GM12878 (cell line): ENCODE results near the gene PDGFD. TPM values are rescaled to one million over a fixed set of nuclear protein-coding genes. Genes with fewer than 3 reads are reported as not detected.

ENCODE experiments used
- ATAC-seq: fragments of 200-7000 bp; cut with Tn5 transposase; 3 replicates; pipeline ENCODE4 v1.9.1; 2020; ENCODE audit warnings: mild to moderate bottlenecking, moderate library complexity
- BruUV-seq: library from RNA; stranded (reverse); fragments of 400-500 nt; replicated peaks from 2 replicates; lab custom pipeline; 2021; lab: Mats Ljungman, UMichigan
- CTCF ChIA-PET: fragments of 300-600 bp; sonication (Branson Sonifier 250); formaldehyde crosslinking; extraction: SDS; loops from one replicate; lab custom pipeline; 2021; ENCODE audit warnings: inconsistent platforms; lab: Yijun Ruan, JAX
- POLR2A ChIA-PET: fragments of 350-600 bp; formaldehyde crosslinking; extraction: SDS; loops from one replicate; lab custom pipeline; 2021; ENCODE audit warnings: inconsistent platforms; lab: Charles Lee
- RAD21 ChIA-PET: fragments of 300-600 bp; sonication (Branson Sonifier 250); formaldehyde crosslinking; loops from one replicate; lab custom pipeline; 2023; ENCODE audit warnings: antibody characterized with exemption; ENCODE audit not compliant: unreplicated experiment; lab: Charles Lee
- SMC1A ChIA-PET: fragments of 300-600 bp; sonication (Branson Sonifier 250); formaldehyde crosslinking; loops from one replicate; lab custom pipeline; 2023; ENCODE audit not compliant: unreplicated experiment, uncharacterized antibody; lab: Charles Lee
- DNase-seq: peaks from one replicate; pipeline ENCODE4 v3.0.0-alpha.2; 2011; ENCODE audit warnings: low read depth, low spot score
- FAIRE-seq: peaks from 3 replicates; lab custom pipeline; 2011; peaks lifted over from hg19 to GRCh38; lab: Jason Lieb, UNC
- H2AFZ ChIP-seq: 2 replicates; pipeline ENCODE4 v1.6.0; 2011; ENCODE audit warnings: low read depth, low read length, control low read depth; ENCODE audit not compliant: control insufficient read depth
- H3K27ac ChIP-seq: 2 replicates; pipeline ENCODE4 v1.5.1; 2011; ENCODE audit warnings: control low read depth; ENCODE audit not compliant: control insufficient read depth, insufficient read depth
- H3K27me3 ChIP-seq, 2 experiments: replicated peaks in 1 of 2; 2 replicates each; pipeline versions ENCODE4 v1.6.0 to v1.6.1; 2011; ENCODE audit warnings: low read length in 1 of 2; ENCODE audit not compliant: control insufficient read depth in 2 of 2, insufficient read depth in 2 of 2
- H3K36me3 ChIP-seq, 2 experiments: 2 replicates each; pipeline ENCODE4 v1.5.1; 2011; ENCODE audit warnings: low read length in 1 of 2; ENCODE audit not compliant: control insufficient read depth in 2 of 2, insufficient read depth in 2 of 2
- H3K4me1 ChIP-seq: 2 replicates; pipeline ENCODE4 v1.6.1; 2011; ENCODE audit warnings: mild to moderate bottlenecking, low read length, moderate library complexity, mixed read lengths; ENCODE audit not compliant: control insufficient read depth, insufficient read depth
- H3K4me2 ChIP-seq: 2 replicates; pipeline ENCODE4 v1.6.0; 2011; ENCODE audit warnings: control low read depth; ENCODE audit not compliant: control insufficient read depth, insufficient read depth
- H3K4me3 ChIP-seq: fragments of 200-600 bp; sonication (generic); 2 replicates; pipeline ENCODE4 v1.5.1; 2016
- H3K79me2 ChIP-seq: 2 replicates; pipeline ENCODE4 v1.6.0; 2011; ENCODE audit warnings: low read length; ENCODE audit not compliant: control insufficient read depth, insufficient read depth
- H3K9ac ChIP-seq: 2 replicates; pipeline ENCODE4 v1.8.0; 2011; ENCODE audit warnings: low read length, control low read depth, mixed read lengths; ENCODE audit not compliant: control insufficient read depth, insufficient read depth
- H3K9me3 ChIP-seq: replicated peaks from 3 replicates; pipeline ENCODE4 v1.5.1; 2011; ENCODE audit warnings: mild to moderate bottlenecking, low read length; ENCODE audit not compliant: control insufficient read depth, insufficient read depth
- H4K20me1 ChIP-seq: 2 replicates; pipeline ENCODE4 v1.6.0; 2011; ENCODE audit not compliant: control insufficient read depth, insufficient read depth
- CHD4 ChIP-seq: fragments of 200-600 bp; sonication (generic); IDR thresholded peaks from 2 replicates; pipeline ENCODE4 v1.6.1; 2016; ENCODE audit warnings: mild to moderate bottlenecking
- ELK1 ChIP-seq: IDR thresholded peaks from 2 replicates; pipeline ENCODE4 v1.6.1; 2012; ENCODE audit warnings: low read depth, low read length, improper control_type of control experiment
- EZH2 ChIP-seq: IDR thresholded peaks from 2 replicates; pipeline ENCODE4 v1.6.1; 2012; ENCODE audit warnings: low read depth, mild to moderate bottlenecking, control low read depth, inconsistent platforms, low read length, borderline replicate concordance; ENCODE audit not compliant: control insufficient read depth
- HDAC2 ChIP-seq: fragments of 200-600 bp; sonication (generic); IDR thresholded peaks from 2 replicates; pipeline ENCODE4 v1.6.1; 2017
- IRF5 ChIP-seq: fragments of 450-650 bp; IDR thresholded peaks from 2 replicates; pipeline ENCODE4 v1.6.1; 2017; ENCODE audit warnings: borderline replicate concordance
- JUND ChIP-seq: IDR thresholded peaks from 2 replicates; pipeline ENCODE4 v1.6.1; 2012; ENCODE audit warnings: low read depth, mild to moderate bottlenecking, low read length, improper control_type of control experiment, moderate library complexity
- RBBP5 ChIP-seq: fragments of 200-600 bp; sonication (generic); conservative IDR thresholded peaks from 2 replicates; pipeline ENCODE4 v1.6.1; 2016
- RELA ChIP-seq: fragments of 450-650 bp; IDR thresholded peaks from 2 replicates; pipeline ENCODE4 v1.8.0; 2014; ENCODE audit warnings: borderline replicate concordance; ENCODE audit not compliant: partially characterized antibody
- TARDBP ChIP-seq: IDR thresholded peaks from 2 replicates; pipeline ENCODE4 v1.6.1; 2016; ENCODE audit warnings: borderline replicate concordance
- ZBED1 ChIP-seq: IDR thresholded peaks from 2 replicates; pipeline ENCODE4 v1.6.1; 2016; ENCODE audit warnings: borderline replicate concordance
- ZNF274 ChIP-seq: IDR thresholded peaks from one replicate; pipeline ENCODE4 v1.8.0; 2011; ENCODE audit not compliant: insufficient read length, insufficient read depth
- WGBS: methylation state at CpG from one replicate; pipeline ENCODE4 v1.1.6; 2016; ENCODE audit warnings: low lambda C conversion rate; ENCODE audit not compliant: insufficient replicate concordance, insufficient coverage; ENCODE audit errors: missing lambda C conversion rate; 5-methylcytosine and 5-hydroxymethylcytosine counted together
- in situ Hi-C: fragments of 300-500 bp; cut with MboI; formaldehyde crosslinking; loops from 9 replicates; pipeline ENCODE4 v1.14.3; 2018; ENCODE audit warnings: mixed read lengths
- intact Hi-C: fragments of 100-400 bp; cut with micrococcal nuclease; formaldehyde crosslinking; loops from one replicate; pipeline ENCODE4 v1.14.2; 2022; ENCODE audit not compliant: unreplicated experiment
- polyA plus RNA-seq, 11 experiments: library from polyadenylated mRNA; depleted of rRNA in 4 of 11; unstranded in 6 of 11; stranded (reverse) in 5 of 11; fragments of >200 nt; fragmentation: Nextera tagmentation in 4 of 11; fragmentation: Illumina TruSeq in 1 of 11; extraction: Ambion mirVana in 4 of 11; extraction: Trizol in 1 of 11; gene quantifications; 1 replicate in 1 of 11; 2 replicates in 10 of 11; pipeline versions ENCODE4 v1.2.1 to v1.2.3, GENCODE V29; 2011 to 2016; ENCODE audit warnings: inconsistent platforms in 2 of 11, missing spikeins in 2 of 11, low read depth in 1 of 11
- total RNA-seq, 4 experiments: library from RNA; depleted of rRNA in 3 of 4; stranded (reverse); fragments of >200 nt in 3 of 4; fragmentation: Illumina TruSeq in 1 of 4; extraction: Trizol in 1 of 4; gene quantifications; 2 replicates each; pipeline versions ENCODE4 v1.2.1 to v1.2.3, GENCODE V29; 2013 to 2021

Gene PDGFD
- total and polyA plus RNA-seq, 10 of the 15 experiments (the other 5 are each of a cell fraction or from before 2014, with no cell fraction given): 0.05 to 0.13 TPM; not detected in 8

GRCh38 chr11:104165014-104165413 lies 1.1 kb upstream of the PDGFD start:
- no peaks in the 10 kb centered on the region for H3K79me2 ChIP-seq
- FAIRE-seq (no peak), DNase-seq (no peak), ATAC-seq (no peak)
- H3K4me3 ChIP-seq: no peak overlapping the region
- no peak overlapping the region for H3K4me2 ChIP-seq
- no peak overlapping the region for H3K9ac ChIP-seq
- ChIA-PET CTCF (no interaction called here), RAD21 (no interaction called here), SMC1A (interaction anchor here (1.2 kb wide), 1 partner anchor 237 kb away, joined by 3 read pairs; no protein-coding TSS in a partner anchor), POLR2A (no interaction called here)
- no TSS peak for BruUV-seq
- no peak for TF ChIP-seq RELA
- TF ChIP-seq EZH2: no peak
- no peak for TF ChIP-seq TARDBP
- no peaks in the 10 kb centered on the region for H3K9me3 ChIP-seq
- H2AFZ ChIP-seq: no peak overlapping the region
- peaks cover 4 to 5% of the 10 kb centered on the region in 2 experiments; a peak in 3 of 4 replicates for H3K27me3 ChIP-seq
- intact Hi-C loops: no loop called here
- H3K4me1 ChIP-seq: no peaks in the 10 kb centered on the region
- no peaks in the 10 kb centered on the region for H4K20me1 ChIP-seq
- no peaks in the 10 kb centered on the region for H3K36me3 ChIP-seq
- 53% methylated on average over 7 of the region's 7 CpGs for WGBS
- in situ Hi-C loops: no loop called here
- no peak overlapping the region for H3K27ac ChIP-seq

- Histone ChIP-seq H3K4me2 (peak overlapping the region; percentile 50; the same call in 1 of the 2 replicates), H3K27me3 (peaks cover 4 to 5% of the 10 kb centered on the region in 2 experiments; a peak in 3 of 4 replicates), H3K9me3 (no peaks in the 10 kb centered on the region), H3K4me1 (no peaks in the 10 kb centered on the region), H3K79me2 (no peaks in the 10 kb centered on the region), H2AFZ (no peak overlapping the region), H3K4me3 (0 out of 2 replicates have a peak overlapping the region, but pooled peaks have one; percentile 22), H3K27ac (no peak overlapping the region), H4K20me1 (no peaks in the 10 kb centered on the region), H3K36me3 (no peaks in the 10 kb centered on the region), H3K9ac (no peak overlapping the region)
- no TSS peak for BruUV-seq
- TF ChIP-seq IRF5 (no peak), JUND (no peak), ELK1 (no peak), ZNF274 (no peak), CHD4 (no peak), ZBED1 (no peak), RBBP5 (no peak), HDAC2 (no peak)
- ChIA-PET SMC1A (interaction anchor here (1.2 kb wide), 1 partner anchor 235 kb away, joined by 3 read pairs; no protein-coding TSS in a partner anchor), CTCF (interaction anchor here (0.9 to 1.1 kb wide), 3 partner anchors 14 to 481 kb away, joined by 3 to 4 read pairs (median 3); no protein-coding TSS in a partner anchor), POLR2A (no interaction called here), RAD21 (interaction anchor here (0.7 to 0.9 kb wide), 2 partner anchors 59 to 238 kb away, joined by 3 to 4 read pairs; no protein-coding TSS in a partner anchor)
- intact Hi-C loops (no loop called here), in situ Hi-C loops (no loop called here)
- ATAC-seq (no peak), FAIRE-seq (no peak), DNase-seq (no peak)
- whole genome bisulfite sequencing: 3% methylated on average over 38 of the region's 38 CpGs
Measured at GRCh38 chr11:104163100-104164027, 583 bp downstream of the PDGFD start.
